BE2C (cell line): ENCODE results near the gene GPSM1.

Source experiments
- DNase-seq: peaks from one replicate; pipeline ENCODE4 v3.0.0-alpha.2; 2020
- H3K27me3 ChIP-seq: fragments of 250-450 bp; sonication (Bioruptor Pico); 2 replicates; pipeline ENCODE4 v1.5.1; 2020; ENCODE audit warnings: mild to moderate bottlenecking
- H3K36me3 ChIP-seq: fragments of 250-450 bp; sonication (Bioruptor Pico); 2 replicates; pipeline ENCODE4 v1.5.1; 2020; ENCODE audit warnings: mild to moderate bottlenecking
- H3K4me1 ChIP-seq: fragments of 250-450 bp; sonication (Bioruptor Pico); 2 replicates; pipeline ENCODE4 v1.5.1; 2020
- H3K4me3 ChIP-seq: 2 replicates; pipeline ENCODE4 v1.5.1; 2011; ENCODE audit warnings: low read depth, low read length
- H3K9me3 ChIP-seq: fragments of 250-450 bp; sonication (Bioruptor Pico); 2 replicates; pipeline ENCODE4 v1.5.1; 2020
- TF ChIP-seq, protein P1 (sequence below): IDR thresholded peaks from 2 replicates; pipeline ENCODE4 v1.5.1; 2012; ENCODE audit warnings: mild to moderate bottlenecking, low read depth, low read length

The GPSM1 gene

DNA sequence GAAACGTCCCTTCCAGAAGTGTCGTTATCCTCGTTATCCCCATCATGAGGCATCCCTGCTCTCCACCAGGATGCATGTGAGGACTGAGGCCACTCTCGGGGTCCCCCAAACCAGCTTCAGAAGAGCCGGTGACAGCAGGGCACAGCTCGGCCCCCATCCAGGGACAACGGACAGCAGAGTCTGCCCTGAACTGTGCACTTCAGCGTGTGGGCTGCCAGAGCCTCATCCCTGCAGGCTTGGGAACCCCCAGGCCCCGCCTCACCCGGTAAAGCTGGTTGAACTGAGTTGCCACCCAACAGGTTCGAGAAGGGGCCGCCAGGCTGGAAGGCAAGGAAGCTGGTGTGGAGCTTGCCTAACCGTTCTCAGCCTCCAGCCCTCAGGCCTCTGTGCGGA, 46.8 kb downstream of the GPSM1 start:
- H3K9me3 ChIP-seq: no peaks in the 10 kb centered on the region
- no peak overlapping the region for H3K4me3 ChIP-seq
- peaks cover 27% of the 10 kb centered on the region for H3K36me3 ChIP-seq
- H3K27me3 ChIP-seq: no peaks in the 10 kb centered on the region
- no peak for DNase-seq
- TF ChIP-seq, protein P1, sequence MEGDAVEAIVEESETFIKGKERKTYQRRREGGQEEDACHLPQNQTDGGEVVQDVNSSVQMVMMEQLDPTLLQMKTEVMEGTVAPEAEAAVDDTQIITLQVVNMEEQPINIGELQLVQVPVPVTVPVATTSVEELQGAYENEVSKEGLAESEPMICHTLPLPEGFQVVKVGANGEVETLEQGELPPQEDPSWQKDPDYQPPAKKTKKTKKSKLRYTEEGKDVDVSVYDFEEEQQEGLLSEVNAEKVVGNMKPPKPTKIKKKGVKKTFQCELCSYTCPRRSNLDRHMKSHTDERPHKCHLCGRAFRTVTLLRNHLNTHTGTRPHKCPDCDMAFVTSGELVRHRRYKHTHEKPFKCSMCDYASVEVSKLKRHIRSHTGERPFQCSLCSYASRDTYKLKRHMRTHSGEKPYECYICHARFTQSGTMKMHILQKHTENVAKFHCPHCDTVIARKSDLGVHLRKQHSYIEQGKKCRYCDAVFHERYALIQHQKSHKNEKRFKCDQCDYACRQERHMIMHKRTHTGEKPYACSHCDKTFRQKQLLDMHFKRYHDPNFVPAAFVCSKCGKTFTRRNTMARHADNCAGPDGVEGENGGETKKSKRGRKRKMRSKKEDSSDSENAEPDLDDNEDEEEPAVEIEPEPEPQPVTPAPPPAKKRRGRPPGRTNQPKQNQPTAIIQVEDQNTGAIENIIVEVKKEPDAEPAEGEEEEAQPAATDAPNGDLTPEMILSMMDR: no peak
- H3K4me1 ChIP-seq: peaks cover 18% of the 10 kb centered on the region

DNA sequence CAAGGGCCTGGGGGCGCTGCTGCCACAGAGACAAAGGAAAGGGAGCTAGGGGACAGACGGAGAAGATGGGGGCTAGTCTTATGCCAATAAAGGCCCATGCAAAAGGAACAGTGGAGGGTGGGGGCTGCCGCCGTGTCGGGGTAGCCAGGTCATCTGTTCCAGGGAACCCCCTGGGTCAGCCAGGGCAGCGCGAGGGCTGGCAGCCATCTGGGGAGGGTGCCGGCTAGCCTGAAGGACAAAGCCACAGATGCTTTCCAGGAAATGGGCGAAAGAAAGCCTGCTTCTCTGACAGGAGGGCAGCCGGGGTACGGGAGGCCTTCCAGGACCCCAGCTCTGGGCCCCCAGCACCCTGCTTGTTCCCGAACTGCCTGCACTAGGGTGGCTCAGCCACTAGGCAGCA, 47.8 kb downstream of the GPSM1 start:
- H3K9me3 ChIP-seq: no peaks in the 10 kb centered on the region
- H3K36me3 ChIP-seq: peaks cover 29% of the 10 kb centered on the region
- no peaks in the 10 kb centered on the region for H3K27me3 ChIP-seq
- TF ChIP-seq, protein P1: no peak
- peaks cover 18% of the 10 kb centered on the region for H3K4me1 ChIP-seq
- no peak overlapping the region for H3K4me3 ChIP-seq
- no peak for DNase-seq

DNA sequence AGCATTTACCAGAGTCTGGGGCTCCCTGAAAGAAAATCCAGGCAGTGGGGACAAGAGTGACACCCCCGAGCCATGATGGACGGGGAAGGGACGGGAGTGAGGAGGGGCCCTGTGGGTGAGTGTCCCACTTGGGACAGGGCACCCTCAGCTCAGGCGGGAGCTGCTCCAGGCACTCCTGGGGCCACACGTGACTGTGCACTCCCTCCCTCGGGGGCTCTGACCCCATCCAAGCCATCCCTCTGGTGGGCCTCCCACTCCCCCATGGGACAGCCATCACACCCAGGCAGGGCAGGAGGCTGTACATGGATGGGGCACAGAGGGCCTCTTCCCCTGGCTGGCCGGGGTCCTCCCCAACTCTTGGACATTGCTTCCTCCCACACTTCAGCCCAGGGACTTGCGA, 49.1 kb downstream of the GPSM1 start:
- no peak for DNase-seq
- Histone ChIP-seq H3K27me3 (no peaks in the 10 kb centered on the region), H3K4me3 (no peak overlapping the region), H3K4me1 (peaks cover 18% of the 10 kb centered on the region), H3K9me3 (no peaks in the 10 kb centered on the region), H3K36me3 (peaks cover 37% of the 10 kb centered on the region)
- TF ChIP-seq, protein P1: no peak

DNA sequence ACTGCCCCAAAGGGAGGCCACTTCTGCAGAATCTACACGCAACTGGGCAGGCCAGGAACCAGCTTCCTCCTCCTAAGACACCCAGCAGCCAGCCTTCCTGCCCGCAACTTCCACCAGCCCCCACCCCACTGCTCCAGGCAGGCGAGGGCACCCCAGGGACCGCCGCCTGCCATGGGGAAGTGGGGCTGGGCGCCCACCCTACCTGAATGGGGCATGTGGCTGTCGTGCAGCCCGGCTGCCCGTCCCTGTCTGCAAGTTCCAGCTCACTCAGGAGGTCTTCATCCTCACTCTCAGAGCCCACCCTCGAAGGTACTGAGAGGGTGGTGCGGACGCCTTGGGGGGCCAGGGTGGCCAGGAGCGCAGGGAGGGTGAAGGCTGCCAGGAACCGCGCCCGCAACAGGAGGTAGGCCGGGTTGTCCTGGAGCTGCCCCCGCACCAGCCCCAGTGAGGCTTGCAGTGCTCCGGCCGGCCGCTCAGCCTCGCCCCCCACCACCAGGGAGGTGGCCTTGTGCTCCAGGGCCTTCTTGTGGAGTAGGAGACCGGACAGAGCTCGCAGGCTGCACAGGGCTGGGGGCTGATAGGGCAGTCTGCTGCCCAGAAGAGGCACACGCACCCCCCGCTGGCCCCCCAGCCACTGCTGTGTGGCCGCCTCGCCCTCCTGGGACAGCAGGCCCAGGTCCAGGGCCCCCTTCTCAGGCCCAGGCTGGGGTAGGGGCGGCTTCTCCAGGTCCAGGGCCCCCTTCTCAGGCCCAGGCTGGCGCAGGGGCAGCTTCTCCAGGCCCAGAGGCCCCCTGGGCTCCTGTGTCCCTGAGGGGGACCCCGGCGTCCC, 50.2 kb downstream of the GPSM1 start:
- Histone ChIP-seq H3K4me1 (peaks cover 14% of the 10 kb centered on the region), H3K9me3 (no peaks in the 10 kb centered on the region), H3K27me3 (no peaks in the 10 kb centered on the region), H3K36me3 (peaks cover 48% of the 10 kb centered on the region), H3K4me3 (no peak overlapping the region)
- TF ChIP-seq, protein P1: no peak
- no peak for DNase-seq

DNA sequence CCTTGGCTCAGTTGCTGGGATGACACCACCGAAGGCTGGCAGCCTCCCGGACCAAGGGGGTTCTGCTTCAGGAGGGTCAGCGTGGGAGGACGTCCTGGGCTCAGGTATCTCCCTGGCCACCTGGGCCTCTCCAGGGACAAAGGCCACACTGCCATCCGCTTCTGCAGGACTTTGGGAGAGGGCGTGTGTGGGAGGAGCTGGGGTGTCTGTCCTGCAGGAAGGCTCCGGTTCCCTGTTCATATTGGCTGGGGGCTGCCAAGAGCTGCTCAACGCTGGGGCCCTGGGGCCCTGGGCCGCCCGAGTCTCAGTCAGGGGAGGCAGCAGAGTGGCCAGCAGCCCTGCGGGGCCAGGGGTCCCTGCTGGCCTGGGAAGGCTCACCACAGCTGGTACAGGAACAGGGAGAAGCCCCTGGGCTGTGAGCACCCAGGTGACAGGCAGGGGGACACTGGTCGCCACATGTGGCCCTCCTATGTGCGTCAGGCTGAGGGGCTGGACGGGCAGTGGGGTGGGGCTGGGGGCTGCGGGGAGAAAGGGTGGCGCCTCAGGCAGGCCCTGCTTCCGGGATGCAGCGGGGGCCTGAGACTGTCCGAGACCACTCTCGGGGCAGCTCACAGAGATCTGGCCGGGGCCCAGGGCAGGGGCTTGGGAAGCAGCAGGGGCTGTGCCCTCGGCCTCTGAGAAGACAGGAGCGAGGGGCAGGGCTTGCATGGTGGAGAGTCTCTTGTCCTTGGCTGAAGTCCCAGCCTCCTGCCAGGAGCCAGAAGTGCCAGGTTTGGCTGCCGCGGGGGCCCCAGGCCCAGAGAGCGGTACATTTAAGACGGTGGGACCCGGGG, 51.0 kb downstream of the GPSM1 start:
- Histone ChIP-seq H3K4me1 (peaks cover 5% of the 10 kb centered on the region), H3K4me3 (no peak overlapping the region), H3K27me3 (no peaks in the 10 kb centered on the region), H3K9me3 (no peaks in the 10 kb centered on the region), H3K36me3 (peaks cover 56% of the 10 kb centered on the region)
- no peak for DNase-seq
- TF ChIP-seq, protein P1: no peak

DNA sequence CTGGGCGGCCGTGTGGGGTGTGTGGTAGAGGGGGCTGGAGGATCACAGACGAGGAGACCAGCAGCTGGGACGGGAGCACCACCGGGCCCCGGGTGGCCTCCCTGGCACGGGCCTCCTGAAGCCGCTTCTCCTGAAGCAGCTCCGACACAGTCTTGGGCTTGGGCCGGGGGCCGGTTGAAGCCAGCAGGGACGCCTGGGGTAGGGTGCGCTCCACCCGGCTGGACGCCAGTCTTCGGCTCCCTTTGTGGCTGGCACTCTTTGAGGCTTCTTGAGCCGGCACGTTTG, 51.6 kb downstream of the GPSM1 start:
- TF ChIP-seq, protein P1: no peak
- Histone ChIP-seq H3K4me3 (no peak overlapping the region), H3K9me3 (no peaks in the 10 kb centered on the region), H3K36me3 (peaks cover 60% of the 10 kb centered on the region), H3K4me1 (no peaks in the 10 kb centered on the region; the same call in 1 of the 2 replicates), H3K27me3 (no peaks in the 10 kb centered on the region)
- no peak for DNase-seq
